GM12892 (cell line): ENCODE results near the gene SMG6.

Experiments used
- POLR2A ChIP-seq: IDR thresholded peaks from 2 replicates; pipeline ENCODE4 v1.6.1; 2011; ENCODE audit warnings: low read depth, low read length, control low read depth
- POLR2AphosphoS5 ChIP-seq: IDR thresholded peaks from 2 replicates; pipeline ENCODE4 v1.6.1; 2011; ENCODE audit warnings: low read depth, low read length, control low read depth
- TAF1 ChIP-seq: IDR thresholded peaks from 2 replicates; pipeline ENCODE4 v1.6.1; 2011; ENCODE audit warnings: low read depth, mild to moderate bottlenecking, control low read depth, low read length, borderline replicate concordance

- TF ChIP-seq POLR2A (no peak), POLR2AphosphoS5 (no peak), TAF1 (no peak)
Measured at GRCh38 chr17:2190014-2190413, 113.6 kb downstream of the SMG6 start.
